OCI-LY3 (cell line): ENCODE results near the gene GALR3.

Experiments used
- H2AFZ ChIP-seq: fragments of 200-600, 300-600 bp; shearing (Covaris generic); 2 replicates; pipeline ENCODE4 v1.6.0; 2014; ENCODE audit warnings: antibody characterized with exemption, low read depth, low read length
- H3K27ac ChIP-seq: fragments of 200-600, 300-600 bp; sonication (generic); 2 replicates; pipeline ENCODE4 v1.5.1; 2014; ENCODE audit warnings: mild to moderate bottlenecking, low read length, moderate library complexity, mixed read lengths
- H3K27me3 ChIP-seq: fragments of 200-600, 300-600 bp; sonication (generic); 2 replicates; pipeline ENCODE4 v1.6.1; 2014; ENCODE audit warnings: low read depth, low read length, mixed read lengths
- H3K36me3 ChIP-seq: fragments of 200-600, 300-600 bp; sonication (generic); replicated peaks from 2 replicates; pipeline ENCODE3; 2014; ENCODE audit warnings: low read depth, low read length, mixed read lengths
- H3K4me1 ChIP-seq: fragments of 300-600, 200-600 bp; sonication (generic); 2 replicates; pipeline ENCODE4 v1.6.1; 2014; ENCODE audit warnings: low read length, mixed read lengths
- H3K4me2 ChIP-seq: fragments of 200-600, 300-600 bp; sonication (generic); 2 replicates; pipeline ENCODE4 v1.6.1; 2014; ENCODE audit warnings: low read length, mixed read lengths
- H3K4me3 ChIP-seq: fragments of 300-600, 200-600 bp; sonication (generic); 2 replicates; pipeline ENCODE4 v1.5.1; 2014; ENCODE audit warnings: antibody characterized with exemption, mild to moderate bottlenecking, low read length, moderate library complexity
- H3K79me2 ChIP-seq: fragments of 300-600, 200-600 bp; shearing (Covaris generic); 2 replicates; pipeline ENCODE4 v1.6.1; 2014; ENCODE audit warnings: mild to moderate bottlenecking, low read length, mixed read lengths
- H3K9ac ChIP-seq: fragments of 300-600, 200-600 bp; shearing (Covaris generic); 2 replicates; pipeline ENCODE4 v1.6.0; 2014; ENCODE audit warnings: mild to moderate bottlenecking, low read length, moderate library complexity
- H3K9me3 ChIP-seq: fragments of 200-600, 300-600 bp; shearing (Covaris generic); 2 replicates; pipeline ENCODE4 v1.6.1; 2014; ENCODE audit warnings: low read length, mixed read lengths; ENCODE audit not compliant: insufficient read depth
- H4K20me1 ChIP-seq: fragments of 200-600, 300-600 bp; sonication (generic); 2 replicates; pipeline ENCODE4 v1.6.1; 2016; ENCODE audit warnings: low read length, mixed read lengths; ENCODE audit not compliant: insufficient read depth
- EZH2phosphoT487 ChIP-seq: fragments of 200-600 bp; shearing (Covaris generic); IDR thresholded peaks from 2 replicates; pipeline ENCODE4 v1.6.1; 2018; ENCODE audit warnings: antibody characterized with exemption, mixed run types, low read depth
- TF ChIP-seq, protein P1 (sequence below): fragments of 200-600, 300-600 bp; sonication (generic); IDR thresholded peaks from 2 replicates; pipeline ENCODE4 v1.5.1; 2014; ENCODE audit warnings: antibody characterized with exemption, low read length, low read depth

Gene GALR3

DNA sequence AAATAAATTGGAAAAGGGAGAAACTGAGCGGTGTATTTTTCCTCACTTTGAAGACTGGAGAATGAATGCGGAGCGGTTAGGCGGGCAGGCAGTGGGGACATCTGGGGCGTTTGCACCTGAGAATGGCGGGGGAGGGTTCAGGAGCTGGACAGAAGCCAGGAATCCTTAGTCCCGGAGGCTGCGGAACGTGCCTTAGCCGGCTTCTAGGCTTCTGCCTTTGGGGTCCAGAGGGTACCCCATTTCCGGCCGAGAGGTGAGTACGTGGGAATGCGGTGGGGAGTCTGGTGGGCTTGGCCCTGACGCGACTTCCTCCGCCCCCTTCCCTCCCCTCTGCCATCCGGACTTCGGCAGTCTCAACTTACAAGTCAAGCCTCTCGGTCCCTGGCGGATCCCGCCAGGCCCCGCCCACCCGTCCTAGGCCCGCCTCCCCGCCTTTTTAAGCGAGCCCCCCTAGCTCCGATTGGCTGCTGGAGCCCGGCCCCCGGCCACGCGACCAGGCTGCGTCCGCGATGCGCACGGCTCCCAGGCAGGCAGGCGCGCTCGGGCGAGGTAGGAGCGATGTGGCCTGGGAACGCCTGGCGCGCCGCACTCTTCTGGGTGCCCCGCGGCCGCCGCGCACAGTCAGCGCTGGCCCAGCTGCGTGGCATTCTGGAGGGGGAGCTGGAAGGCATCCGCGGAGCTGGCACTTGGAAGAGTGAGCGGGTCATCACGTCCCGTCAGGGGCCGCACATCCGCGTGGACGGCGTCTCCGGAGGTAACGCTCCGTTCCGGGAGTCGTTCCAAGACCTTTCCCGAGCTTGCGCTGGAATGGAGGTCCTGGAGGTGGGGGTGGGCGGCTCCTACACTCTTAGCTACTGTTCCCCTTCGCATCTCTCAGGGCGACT is 15.5 kb upstream of the GALR3 start, which contains the start of gene GCAT:
GCAT (plus strand) TSS at position 525 of the 884 bp plus-strand sequence; CDS start at position 559, 34 bp downstream.
- Histone ChIP-seq H3K9ac (peak within 1 kb of the TSS; percentile 64), H3K4me1 (peaks cover 9% of the 10 kb centered on the region; the same call in 1 of the 2 replicates), H2AFZ (peak within 1 kb of the TSS; percentile 74), H3K36me3 (no peaks in the 10 kb centered on the region), H4K20me1 (no peaks in the 10 kb centered on the region), H3K79me2 (no peaks in the 10 kb centered on the region), H3K4me2 (peak within 1 kb of the TSS; percentile 87), H3K9me3 (no peaks in the 10 kb centered on the region), H3K27me3 (peaks cover 18% of the 10 kb centered on the region), H3K4me3 (peak within 1 kb of the TSS; percentile 83), H3K27ac (no peak within 1 kb of the TSS)
- TF ChIP-seq EZH2phosphoT487 = no peak
- TF ChIP-seq, protein P1, sequence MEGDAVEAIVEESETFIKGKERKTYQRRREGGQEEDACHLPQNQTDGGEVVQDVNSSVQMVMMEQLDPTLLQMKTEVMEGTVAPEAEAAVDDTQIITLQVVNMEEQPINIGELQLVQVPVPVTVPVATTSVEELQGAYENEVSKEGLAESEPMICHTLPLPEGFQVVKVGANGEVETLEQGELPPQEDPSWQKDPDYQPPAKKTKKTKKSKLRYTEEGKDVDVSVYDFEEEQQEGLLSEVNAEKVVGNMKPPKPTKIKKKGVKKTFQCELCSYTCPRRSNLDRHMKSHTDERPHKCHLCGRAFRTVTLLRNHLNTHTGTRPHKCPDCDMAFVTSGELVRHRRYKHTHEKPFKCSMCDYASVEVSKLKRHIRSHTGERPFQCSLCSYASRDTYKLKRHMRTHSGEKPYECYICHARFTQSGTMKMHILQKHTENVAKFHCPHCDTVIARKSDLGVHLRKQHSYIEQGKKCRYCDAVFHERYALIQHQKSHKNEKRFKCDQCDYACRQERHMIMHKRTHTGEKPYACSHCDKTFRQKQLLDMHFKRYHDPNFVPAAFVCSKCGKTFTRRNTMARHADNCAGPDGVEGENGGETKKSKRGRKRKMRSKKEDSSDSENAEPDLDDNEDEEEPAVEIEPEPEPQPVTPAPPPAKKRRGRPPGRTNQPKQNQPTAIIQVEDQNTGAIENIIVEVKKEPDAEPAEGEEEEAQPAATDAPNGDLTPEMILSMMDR = no peak

DNA sequence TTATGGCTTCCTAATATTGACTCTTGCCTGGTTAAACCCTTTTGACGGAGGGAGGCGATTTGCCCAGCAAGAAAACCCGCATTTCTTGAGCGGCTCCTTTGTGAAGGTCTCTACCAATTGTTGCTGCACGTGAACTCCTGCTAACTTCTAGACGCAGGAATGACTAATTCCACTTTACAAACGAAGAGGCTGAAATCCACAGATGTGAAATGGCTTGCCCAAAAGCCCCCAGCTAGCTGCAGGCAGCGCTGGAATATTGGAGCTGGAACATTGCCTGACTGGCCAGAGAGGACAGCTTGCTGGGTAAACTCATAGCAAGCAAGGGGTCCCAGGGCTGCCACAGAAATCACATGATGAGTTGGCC is 14.9 kb upstream of the GALR3 start:
- TF ChIP-seq, protein P1 = no peak
- no peak for TF ChIP-seq EZH2phosphoT487
- Histone ChIP-seq H3K4me1 (peaks cover 9% of the 10 kb centered on the region; the same call in 1 of the 2 replicates), H3K36me3 (no peaks in the 10 kb centered on the region), H3K4me3 (peak overlapping the region; percentile 83), H3K4me2 (peak overlapping the region; percentile 87), H2AFZ (peak overlapping the region; percentile 74), H3K9me3 (no peaks in the 10 kb centered on the region), H3K9ac (peak overlapping the region; percentile 64), H3K27ac (no peak overlapping the region), H3K79me2 (no peaks in the 10 kb centered on the region), H4K20me1 (no peaks in the 10 kb centered on the region), H3K27me3 (peaks cover 18% of the 10 kb centered on the region)

DNA sequence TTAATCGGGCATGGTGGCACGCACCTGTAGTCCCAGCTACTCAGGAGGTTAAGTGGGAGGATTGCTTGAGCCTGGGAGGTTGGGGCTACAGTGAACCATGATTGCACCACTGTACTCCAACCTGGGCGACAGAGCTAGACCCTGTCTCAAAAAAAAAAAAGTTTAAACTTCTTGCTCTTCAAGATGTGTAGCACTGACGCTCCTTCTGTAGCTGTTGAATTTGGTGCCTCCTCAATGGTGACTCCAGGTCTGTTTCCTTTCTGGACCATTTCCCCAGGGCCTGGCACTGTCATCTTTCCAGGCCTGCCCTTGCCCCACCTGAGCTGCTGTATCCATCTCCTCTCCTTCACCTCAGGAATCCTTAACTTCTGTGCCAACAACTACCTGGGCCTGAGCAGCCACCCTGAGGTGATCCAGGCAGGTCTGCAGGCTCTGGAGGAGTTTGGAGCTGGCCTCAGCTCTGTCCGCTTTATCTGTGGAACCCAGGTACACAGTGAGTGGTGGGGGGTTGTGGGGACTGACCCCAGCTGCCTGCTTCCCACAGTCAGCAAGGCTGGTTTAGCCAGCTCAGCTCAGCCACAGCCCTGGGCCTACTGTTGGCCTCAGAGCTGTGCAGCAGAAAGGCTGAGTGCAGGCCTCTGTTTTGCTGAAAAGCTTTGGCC is 13.4 kb upstream of the GALR3 start:
- Histone ChIP-seq H3K36me3 (no peaks in the 10 kb centered on the region), H3K4me3 (no peak overlapping the region), H4K20me1 (no peaks in the 10 kb centered on the region), H3K27me3 (peaks cover 18% of the 10 kb centered on the region), H3K27ac (no peak overlapping the region), H3K4me1 (peaks cover 9% of the 10 kb centered on the region; the same call in 1 of the 2 replicates), H3K79me2 (no peaks in the 10 kb centered on the region), H3K9ac (no peak overlapping the region), H2AFZ (no peak overlapping the region), H3K4me2 (no peak overlapping the region), H3K9me3 (no peaks in the 10 kb centered on the region)
- TF ChIP-seq EZH2phosphoT487 = no peak
- TF ChIP-seq, protein P1 = no peak

DNA sequence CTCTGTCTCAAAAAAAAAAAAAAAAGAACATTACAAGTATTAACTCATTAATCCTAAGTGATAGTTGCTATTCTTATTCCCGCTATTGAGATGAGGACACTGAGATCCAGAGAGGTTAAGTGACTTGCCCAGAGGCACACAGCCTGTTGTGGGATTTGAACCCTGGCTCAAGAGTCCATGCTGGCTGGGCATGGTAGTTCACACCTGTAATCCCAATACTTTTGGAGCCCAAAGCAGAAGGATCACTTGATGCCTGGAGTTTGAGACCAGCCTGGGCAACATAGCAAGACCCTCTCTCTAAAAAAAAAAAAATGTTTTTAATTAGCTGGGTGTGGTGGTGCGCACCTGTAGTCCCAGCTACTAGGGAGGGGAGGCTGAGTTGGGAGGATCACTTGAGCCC is 11.3 kb upstream of the GALR3 start:
- H3K9me3 ChIP-seq = no peaks in the 10 kb centered on the region
- peaks cover 6% of the 10 kb centered on the region; the same call in 1 of the 2 replicates for H3K4me1 ChIP-seq
- H3K27me3 ChIP-seq = peaks cover 1% of the 10 kb centered on the region
- no peaks in the 10 kb centered on the region for H4K20me1 ChIP-seq
- TF ChIP-seq EZH2phosphoT487 = no peak
- TF ChIP-seq, protein P1 = no peak
- no peak overlapping the region for H3K9ac ChIP-seq
- no peak overlapping the region for H3K4me2 ChIP-seq
- no peaks in the 10 kb centered on the region for H3K36me3 ChIP-seq
- H3K4me3 ChIP-seq = no peak overlapping the region
- no peak overlapping the region for H3K27ac ChIP-seq
- no peak overlapping the region for H2AFZ ChIP-seq
- no peaks in the 10 kb centered on the region for H3K79me2 ChIP-seq
